PFSK-1 (cell line): Measurements from ENCODE around the gene STAM2.

Source experiments
- FOXP2 ChIP-seq: optimal IDR thresholded peaks from 2 replicates; pipeline ENCODE3; 2011; ENCODE audit warnings: borderline replicate concordance, control low read depth, inconsistent platforms; ENCODE audit not compliant: insufficient read depth; ENCODE audit errors: extremely low read length, extremely low read depth
- POLR2AphosphoS5 ChIP-seq: IDR thresholded peaks from 2 replicates; pipeline ENCODE4 v1.6.1; 2012; ENCODE audit warnings: low read depth, mild to moderate bottlenecking, control low read depth, low read length, moderate library complexity
- REST ChIP-seq, 2 experiments: IDR thresholded peaks; 2 replicates each; pipeline versions ENCODE4 v1.6.1 to v1.8.0; 2011 to 2012; ENCODE audit warnings: low read depth in 2 of 2, low read length in 2 of 2, control low read depth in 1 of 2, inconsistent platforms in 1 of 2, mild to moderate bottlenecking in 1 of 2, moderate library complexity in 1 of 2; ENCODE audit not compliant: insufficient read depth in 1 of 2
- SIN3A ChIP-seq: IDR thresholded peaks from 2 replicates; pipeline ENCODE4 v1.6.1; 2012; ENCODE audit warnings: mild to moderate bottlenecking, low read length, moderate library complexity, borderline replicate concordance; ENCODE audit not compliant: insufficient read depth
- TAF1 ChIP-seq: IDR thresholded peaks from 2 replicates; pipeline ENCODE4 v1.6.1; 2012; ENCODE audit warnings: low read length, control low read depth, borderline replicate concordance; ENCODE audit not compliant: insufficient read depth

STAM2 gene

GRCh38 chr2:152175012-152175367, 573 bp downstream of the STAM2 start:
- no peak for TF ChIP-seq FOXP2
- no peak for TF ChIP-seq TAF1
- no peak; the same call in 1 of the 2 replicates for TF ChIP-seq SIN3A
- TF ChIP-seq POLR2AphosphoS5, result no peak
- TF ChIP-seq REST (IDR thresholded peaks at IDR 0.05; ENCODE audit: insufficient read depth in 1 of 2, low read depth in 2 of 2, low read length in 2 of 2), result no peak

- no peak for TF ChIP-seq POLR2AphosphoS5
- no peak for TF ChIP-seq REST (IDR thresholded peaks at IDR 0.05; ENCODE audit: insufficient read depth in 1 of 2, low read depth in 2 of 2, low read length in 2 of 2)
- no peak for TF ChIP-seq FOXP2
- no peak for TF ChIP-seq TAF1
- no peak for TF ChIP-seq SIN3A
These were observed 989 bp downstream of the STAM2 start for GRCh38 chr2:152174574-152174973.

- TF ChIP-seq TAF1 (no peak), FOXP2 (no peak), SIN3A (no peak), POLR2AphosphoS5 (no peak)
These were observed 1.7 kb downstream of the STAM2 start for GRCh38 chr2:152173831-152174230.

- TF ChIP-seq FOXP2, result no peak
- no peak for TF ChIP-seq SIN3A
- TF ChIP-seq REST (IDR thresholded peaks at IDR 0.05; ENCODE audit: insufficient read depth in 1 of 2, low read depth in 2 of 2, low read length in 2 of 2), result no peak
- TF ChIP-seq TAF1, result no peak
- no peak for TF ChIP-seq POLR2AphosphoS5
These were observed 3.8 kb downstream of the STAM2 start for GRCh38 chr2:152171718-152172117.

GRCh38 chr2:152167065-152167464, 8.5 kb downstream of the STAM2 start:
- no peak for TF ChIP-seq SIN3A
- no peak for TF ChIP-seq REST (IDR thresholded peaks at IDR 0.05; ENCODE audit: insufficient read depth in 1 of 2, low read depth in 2 of 2, low read length in 2 of 2)
- no peak for TF ChIP-seq TAF1
- no peak for TF ChIP-seq POLR2AphosphoS5
- TF ChIP-seq FOXP2, result no peak
